Activated CD4-positive, alpha-beta T cell treated with anti-CD3 and anti-CD28 coated beads for 1 hour (primary cell): ENCODE results near the gene STX3.
A peak's percentile ranks its signal among the peaks of the same experiment; 100 is the strongest.
"Not testable (repeated sequence)": the region's sequence is repeated elsewhere in the genome, so short reads cannot be mapped to it uniquely, and the experiment has no call there.

Source experiments
- DNase-seq: peaks from one replicate; pipeline ENCODE4 v3.0.0-alpha.2; 2020

The STX3 gene

DNA sequence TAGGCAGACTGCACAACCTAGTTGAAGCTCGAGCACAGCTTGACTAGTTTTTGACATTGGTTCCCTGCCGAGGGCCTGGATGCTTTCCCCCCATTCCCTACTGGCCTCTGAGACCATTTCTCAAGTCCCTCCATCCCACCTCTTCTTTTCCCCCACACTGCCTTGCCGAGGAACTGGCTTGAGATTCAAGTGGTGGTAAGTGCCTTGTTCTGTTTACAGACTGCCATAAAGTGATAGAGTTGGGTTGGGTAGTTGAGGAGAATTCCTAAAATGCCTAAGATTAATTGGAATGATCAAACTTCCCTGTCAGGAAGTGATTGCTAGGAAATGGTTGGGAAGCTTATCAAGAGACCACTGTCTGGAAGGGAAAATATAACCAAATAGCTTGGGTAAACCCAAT is 39.2 kb downstream of the STX3 start:
- DNase-seq: no peak

GRCh38 chr11:59800390-59801025 is 45.3 kb downstream of the STX3 start:
- no peak for DNase-seq

DNA sequence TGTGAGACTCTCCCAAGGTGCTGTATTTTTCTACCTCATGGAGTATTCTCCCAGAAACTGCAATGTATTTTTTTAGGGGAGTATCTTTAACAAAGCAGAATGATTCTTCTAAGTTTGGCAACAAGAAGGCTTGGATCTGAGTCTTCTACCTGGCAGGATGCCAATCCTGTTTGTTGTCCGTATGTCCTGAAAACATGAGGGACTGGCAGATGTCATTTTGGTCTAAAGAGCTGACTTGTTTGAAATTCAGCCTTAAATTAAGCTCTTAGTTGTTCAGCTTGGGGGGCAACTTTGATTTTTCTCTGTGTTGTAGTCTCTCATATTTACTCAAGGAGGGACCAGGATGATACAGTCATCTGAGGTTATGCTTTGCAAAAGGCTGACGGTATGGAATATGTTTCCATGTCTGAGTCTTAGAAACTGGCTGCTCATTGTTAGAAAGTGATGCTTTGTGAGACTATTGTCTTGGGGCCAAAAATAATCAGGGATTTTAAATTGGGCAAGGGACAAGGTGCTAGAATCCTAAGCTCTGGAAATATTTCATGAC is 46.1 kb downstream of the STX3 start:
- no peak for DNase-seq

- DNase-seq: no peak
These were observed 46.9 kb downstream of the STX3 start for GRCh38 chr11:59801981-59802638.

- no peak for DNase-seq
These were observed 47.5 kb downstream of the STX3 start for GRCh38 chr11:59802639-59803176.

DNA sequence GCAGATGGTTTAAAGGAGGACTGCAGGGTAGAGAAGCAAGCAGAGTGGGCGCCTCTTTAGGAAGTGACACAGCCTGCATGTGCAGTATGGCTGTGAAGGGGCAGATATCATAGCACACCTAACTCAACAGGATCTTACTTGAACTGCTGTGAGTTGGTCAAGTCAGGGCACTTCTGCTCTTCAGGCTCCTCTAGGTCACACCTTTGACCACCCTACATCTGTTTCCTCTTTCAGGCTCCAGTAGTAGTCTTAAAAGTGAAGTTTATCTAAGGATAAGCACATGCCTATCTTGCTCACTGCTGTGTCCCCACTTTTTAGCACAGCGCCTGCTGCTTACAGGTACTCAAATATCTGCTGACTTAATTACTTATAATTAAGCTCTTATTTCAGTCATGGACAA is 48.9 kb downstream of the STX3 start:
- no peak for DNase-seq

GRCh38 chr11:59807047-59807610 is 52.0 kb downstream of the STX3 start:
- DNase-seq: no peak

GRCh38 chr11:59810189-59810910 is 55.2 kb downstream of the STX3 start, which contains the start of gene MRPL16:
MRPL16 (minus strand) TSS chr11:59810778; CDS start chr11:59810658, 120 bp downstream.
- DNase-seq: peak; percentile 85

DNA sequence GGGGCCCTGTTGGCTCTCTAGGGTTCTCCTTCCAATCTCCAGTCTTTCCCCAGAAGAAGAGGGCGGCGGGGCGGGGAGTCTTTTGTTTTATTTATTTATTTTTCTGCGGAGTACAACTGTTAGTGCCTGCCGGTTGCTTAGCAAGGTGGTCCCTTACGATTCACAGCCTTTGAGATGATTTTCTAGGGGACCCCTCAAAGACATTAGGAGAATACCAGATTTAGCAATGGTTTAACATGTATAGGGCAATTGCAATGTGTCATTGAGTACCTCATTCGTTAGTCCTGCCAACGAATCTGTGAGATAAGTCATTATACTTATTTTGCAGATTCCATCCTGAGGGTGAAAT is 55.7 kb downstream of the STX3 start:
- no peak for DNase-seq

GRCh38 chr11:59812220-59812619 is 57.0 kb downstream of the STX3 start:
- DNase-seq: no peak

GRCh38 chr11:59813364-59813763 is 58.2 kb downstream of the STX3 start:
- no peak for DNase-seq

- DNase-seq: no peak
These were observed 58.8 kb downstream of the STX3 start for GRCh38 chr11:59814021-59814420.

GRCh38 chr11:59815754-59816153 is 60.6 kb downstream of the STX3 start:
- no peak for DNase-seq

DNA sequence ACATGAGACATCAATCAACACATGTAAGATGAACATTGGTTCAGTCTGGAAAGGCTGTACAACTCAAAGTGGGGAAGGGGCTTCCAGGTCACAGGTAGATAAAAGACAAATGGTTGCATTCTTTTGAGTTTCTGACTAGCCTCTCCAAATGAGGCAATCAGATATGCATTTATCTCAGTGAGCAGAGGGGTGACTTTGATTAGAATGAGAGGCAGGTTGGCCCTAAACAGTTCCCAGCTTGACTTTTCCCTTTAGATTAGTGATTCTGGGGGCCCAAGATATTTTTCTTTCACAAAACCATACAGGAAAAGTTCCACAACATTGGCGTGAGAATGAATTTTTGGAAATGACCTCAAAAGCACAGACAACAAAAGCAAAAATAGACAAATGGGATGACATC is 61.3 kb downstream of the STX3 start:
- DNase-seq: not testable (repeated sequence)

DNA sequence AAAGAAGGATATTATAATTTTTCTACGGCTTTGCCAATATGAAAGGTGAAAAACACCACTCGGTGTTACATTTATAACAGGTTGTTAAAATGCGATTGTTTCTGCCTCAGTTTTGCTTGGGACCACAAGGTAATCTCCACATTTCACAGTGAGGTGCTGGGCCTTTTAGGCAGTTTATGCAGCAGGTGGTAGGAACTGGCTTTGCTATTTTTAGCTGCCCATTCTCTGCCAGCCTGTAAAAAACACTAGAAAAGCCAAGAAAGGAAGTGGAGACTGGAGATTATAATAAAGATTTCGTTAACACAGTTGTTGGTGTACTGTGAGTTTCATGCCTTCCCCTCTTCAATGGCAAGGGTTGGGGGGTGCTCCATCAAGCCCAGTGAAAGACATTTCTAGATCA is 63.4 kb downstream of the STX3 start:
- DNase-seq: no peak

DNA sequence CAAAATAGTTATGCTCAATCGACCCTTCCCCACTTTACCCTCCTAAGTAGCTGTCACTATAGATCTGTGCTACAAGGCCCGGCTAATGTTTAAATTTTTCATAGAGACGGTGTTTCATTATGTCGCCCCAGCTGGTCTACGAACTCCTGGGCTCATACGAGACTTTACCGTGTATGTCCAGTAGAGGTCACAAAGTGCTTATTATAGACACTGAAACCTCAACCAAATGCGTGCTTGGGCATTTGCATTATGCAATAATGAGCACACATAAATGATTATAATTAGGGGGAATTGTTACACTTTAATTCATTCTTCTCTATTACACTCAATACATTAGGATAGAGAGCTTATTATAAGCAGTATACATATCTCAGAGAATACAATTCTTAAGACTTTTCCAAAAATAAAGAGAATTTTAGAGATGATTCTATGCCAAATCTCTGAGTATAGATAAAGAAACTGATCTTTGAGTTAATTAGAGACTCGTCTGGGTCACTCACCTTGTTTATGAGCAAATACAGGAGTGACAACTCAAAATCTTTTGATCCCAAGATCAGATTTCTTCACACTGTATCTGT is 67.9 kb downstream of the STX3 start:
- DNase-seq: no peak

GRCh38 chr11:59829358-59829757 is 74.2 kb downstream of the STX3 start:
- DNase-seq: no peak

GRCh38 chr11:59833602-59834001 is 78.4 kb downstream of the STX3 start:
- DNase-seq: no peak

GRCh38 chr11:59839615-59840014 is 84.4 kb downstream of the STX3 start:
- DNase-seq: no peak

DNA sequence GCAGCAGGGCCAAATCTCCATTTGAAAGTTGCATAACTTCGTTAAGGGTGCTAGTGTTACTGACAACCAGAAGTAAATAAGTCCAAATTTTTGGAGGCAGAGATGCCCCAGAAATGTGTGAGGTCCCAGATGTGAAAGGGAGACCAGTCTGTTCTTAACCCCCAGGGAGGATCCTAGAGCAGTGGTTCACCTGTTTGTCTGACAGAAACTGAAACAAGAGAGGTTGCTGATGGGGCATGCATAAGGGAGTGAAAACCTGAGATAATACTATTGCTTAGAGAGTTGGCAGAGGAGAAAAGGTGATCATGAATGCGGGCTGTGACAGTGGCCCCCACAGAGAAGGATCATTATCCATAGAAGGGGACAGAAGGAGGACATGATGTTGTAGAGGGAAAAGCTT is 86.3 kb downstream of the STX3 start:
- no peak for DNase-seq

DNA sequence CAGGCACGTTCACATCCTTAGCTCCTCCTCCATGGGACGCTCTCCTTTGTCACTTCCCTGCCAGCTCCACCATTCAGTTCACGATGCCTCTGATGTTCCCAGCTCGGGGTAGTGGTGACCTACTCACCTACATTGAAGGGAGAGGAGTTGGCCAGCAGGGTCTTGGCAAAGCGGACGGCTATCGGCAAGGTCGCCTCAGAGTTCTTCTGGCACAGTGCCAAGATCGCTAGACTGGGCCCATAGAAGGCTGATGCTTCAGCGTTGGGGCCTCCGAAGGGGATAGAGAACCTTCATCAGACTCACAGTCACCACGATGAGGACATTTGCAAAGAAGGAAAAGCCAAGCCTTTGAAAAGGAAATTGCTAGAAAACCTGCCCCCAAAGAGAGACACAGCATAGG is 87.1 kb downstream of the STX3 start:
- no peak for DNase-seq

- DNase-seq: no peak
These were observed 90.2 kb downstream of the STX3 start, which contains the start of gene CBLIF for GRCh38 chr11:59845399-59845798. CBLIF (minus strand) TSS chr11:59845499; CDS start chr11:59845453, 46 bp downstream.

DNA sequence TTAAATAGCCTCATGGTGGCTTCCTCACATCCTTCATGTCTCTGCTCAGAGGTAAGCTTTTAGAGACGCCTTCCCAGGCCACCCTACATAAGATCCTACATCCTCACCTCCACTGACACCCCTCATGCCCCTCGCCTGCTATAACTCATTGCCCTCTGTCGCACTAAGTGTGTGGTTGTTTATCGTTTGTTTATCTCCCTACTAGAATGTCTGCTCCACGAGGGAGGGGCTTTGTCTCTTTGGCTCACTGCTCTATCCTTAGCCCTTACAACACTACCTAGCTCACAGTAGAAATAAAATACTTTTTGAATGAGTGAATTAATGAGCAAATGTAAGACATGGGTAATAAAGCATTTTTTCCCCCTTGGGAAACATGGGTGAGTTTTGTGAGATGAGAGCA is 91.4 kb downstream of the STX3 start:
- DNase-seq: no peak
